ENCODE measurements around the gene IL36A. TPM values are rescaled to one million over a fixed set of nuclear protein-coding genes. Genes with fewer than 3 reads are reported as not detected.

Gene IL36A
- total RNA-seq, 3 donors from 2014 or later (not counting 1 experiment from before 2014, with no cell fraction given): not detected

DNA sequence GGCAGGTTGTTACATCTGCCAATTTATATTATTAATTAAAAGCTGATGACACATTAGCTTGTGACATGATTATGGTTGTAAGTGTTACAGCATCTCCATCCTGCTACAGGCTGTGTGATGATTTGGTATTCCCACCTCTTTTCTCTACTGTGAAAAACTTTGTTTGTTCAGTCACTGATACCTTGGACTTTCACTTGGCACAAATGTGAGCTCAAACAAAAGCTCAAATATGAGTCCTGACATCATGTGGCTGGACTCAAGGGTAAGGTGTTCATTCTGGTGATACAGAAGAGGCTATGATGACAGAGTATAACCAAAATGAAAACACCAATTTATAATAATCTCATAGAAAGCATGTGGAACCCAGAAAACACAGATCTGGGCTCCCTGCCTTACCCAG, 11.4 kb upstream of the IL36A start:
- no peak for DNase-seq
- no peaks in the 10 kb centered on the region for H3K36me3 ChIP-seq (ENCODE audit: control insufficient read depth, insufficient read depth, low read length)
- peaks cover 0 to 6% of the 10 kb centered on the region in 2 donors for H3K4me1 Mint-ChIP-seq
- H3K4me1 ChIP-seq (ENCODE audit: control insufficient read depth, insufficient read depth, low read length): peaks cover 10% of the 10 kb centered on the region
- no peak overlapping the region for H3K27ac ChIP-seq (ENCODE audit: low read length)
- peaks cover 12 to 19% of the 10 kb centered on the region in 2 donors for H3K27me3 Mint-ChIP-seq (ENCODE audit: low read depth in 2 of 2)
- peaks cover 2% of the 10 kb centered on the region for H3K27me3 ChIP-seq (ENCODE audit: control insufficient read depth, insufficient read depth, low read length)
- no peak overlapping the region for H3K27ac Mint-ChIP-seq
- H3K4me3 ChIP-seq (ENCODE audit: low read length): no peak overlapping the region
- H3K36me3 Mint-ChIP-seq: peaks cover 9% of the 10 kb centered on the region
- no peak overlapping the region for H3K4me3 Mint-ChIP-seq
- TF ChIP-seq, protein P1, sequence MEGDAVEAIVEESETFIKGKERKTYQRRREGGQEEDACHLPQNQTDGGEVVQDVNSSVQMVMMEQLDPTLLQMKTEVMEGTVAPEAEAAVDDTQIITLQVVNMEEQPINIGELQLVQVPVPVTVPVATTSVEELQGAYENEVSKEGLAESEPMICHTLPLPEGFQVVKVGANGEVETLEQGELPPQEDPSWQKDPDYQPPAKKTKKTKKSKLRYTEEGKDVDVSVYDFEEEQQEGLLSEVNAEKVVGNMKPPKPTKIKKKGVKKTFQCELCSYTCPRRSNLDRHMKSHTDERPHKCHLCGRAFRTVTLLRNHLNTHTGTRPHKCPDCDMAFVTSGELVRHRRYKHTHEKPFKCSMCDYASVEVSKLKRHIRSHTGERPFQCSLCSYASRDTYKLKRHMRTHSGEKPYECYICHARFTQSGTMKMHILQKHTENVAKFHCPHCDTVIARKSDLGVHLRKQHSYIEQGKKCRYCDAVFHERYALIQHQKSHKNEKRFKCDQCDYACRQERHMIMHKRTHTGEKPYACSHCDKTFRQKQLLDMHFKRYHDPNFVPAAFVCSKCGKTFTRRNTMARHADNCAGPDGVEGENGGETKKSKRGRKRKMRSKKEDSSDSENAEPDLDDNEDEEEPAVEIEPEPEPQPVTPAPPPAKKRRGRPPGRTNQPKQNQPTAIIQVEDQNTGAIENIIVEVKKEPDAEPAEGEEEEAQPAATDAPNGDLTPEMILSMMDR (IDR thresholded peaks at IDR 0.05): no peak
- peaks cover 6 to 8% of the 10 kb centered on the region in 2 donors for H3K9me3 Mint-ChIP-seq
- intact Hi-C loops (cut with micrococcal nuclease): no loop called here
- no peak for ATAC-seq
- no peaks in the 10 kb centered on the region for H3K9me3 ChIP-seq (ENCODE audit: control insufficient read depth, insufficient read depth, low read length)

DNA sequence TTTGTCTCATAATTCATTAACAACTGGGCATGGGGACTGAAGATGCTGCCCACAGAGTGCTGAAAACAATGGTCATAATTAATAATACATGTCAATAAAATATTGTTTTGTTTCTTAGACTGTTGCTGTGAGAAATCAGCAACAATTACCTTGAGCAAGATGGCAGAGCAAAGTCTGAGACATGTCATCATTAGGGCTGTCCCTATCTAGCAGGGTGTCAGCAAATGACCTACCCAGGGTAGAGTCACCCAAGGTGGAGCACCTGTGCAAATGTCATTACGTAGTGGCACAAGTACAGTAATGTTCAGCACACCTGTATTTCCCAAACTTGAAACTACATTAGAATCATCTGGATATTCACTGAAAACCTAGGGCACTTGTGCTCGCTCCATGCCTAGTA, 10.6 kb upstream of the IL36A start:
- peaks cover 2% of the 10 kb centered on the region for H3K27me3 ChIP-seq (ENCODE audit: control insufficient read depth, insufficient read depth, low read length)
- WGBS (ENCODE audit: insufficient coverage): 82% methylated on average over 1 of the region's 2 CpGs
- Mint-ChIP-seq H3K4me1 (peaks cover 0 to 6% of the 10 kb centered on the region in 2 donors), H3K36me3 (peaks cover 13% of the 10 kb centered on the region), H3K4me3 (no peak overlapping the region), H3K27me3 (ENCODE audit: low read depth in 2 of 2) (peaks cover 12 to 23% of the 10 kb centered on the region in 2 donors), H3K9me3 (peaks cover 6 to 10% of the 10 kb centered on the region in 2 donors), H3K27ac (no peak overlapping the region)
- DNase-seq (no peak), ATAC-seq (no peak)
- TF ChIP-seq, protein P1 (IDR thresholded peaks at IDR 0.05): no peak
- no peaks in the 10 kb centered on the region for H3K36me3 ChIP-seq (ENCODE audit: control insufficient read depth, insufficient read depth, low read length)
- H3K4me1 ChIP-seq (ENCODE audit: control insufficient read depth, insufficient read depth, low read length): peaks cover 10% of the 10 kb centered on the region
- no peak overlapping the region for H3K27ac ChIP-seq (ENCODE audit: low read length)
- peaks cover under 1% of the 10 kb centered on the region for H3K9me3 ChIP-seq (ENCODE audit: control insufficient read depth, insufficient read depth, low read length)
- intact Hi-C loops (cut with micrococcal nuclease): no loop called here
- H3K4me3 ChIP-seq (ENCODE audit: low read length): no peak overlapping the region

DNA sequence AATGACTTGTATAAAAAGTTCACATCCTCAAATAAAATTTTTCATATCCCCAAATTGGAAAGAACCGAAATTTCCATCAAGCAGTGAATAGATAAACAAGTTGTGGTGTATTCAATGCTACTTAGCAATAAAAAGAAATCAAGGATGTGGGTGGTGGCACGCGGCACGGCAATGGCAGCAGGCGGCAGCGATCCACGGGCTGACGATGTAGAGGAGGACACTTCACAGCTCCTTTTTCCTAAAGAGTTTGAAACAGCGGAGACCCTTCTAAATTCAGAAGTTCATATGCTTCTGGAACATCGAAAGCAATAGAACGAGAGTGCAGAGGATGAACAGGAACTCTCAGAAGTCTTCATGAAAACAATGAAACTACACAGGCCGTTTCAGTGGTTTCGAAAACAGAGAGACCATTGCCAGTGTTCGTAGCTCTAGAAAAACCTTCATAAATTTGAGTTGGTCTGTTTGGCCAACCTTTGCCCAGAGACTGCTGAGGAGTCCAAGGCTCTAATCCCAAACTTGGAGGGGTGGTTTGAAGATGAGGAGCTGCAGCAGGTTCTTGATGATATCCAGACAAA, 9.8 kb upstream of the IL36A start:
- 85% methylated on average over 14 of the region's 14 CpGs for WGBS (ENCODE audit: insufficient coverage)
- no peak for ATAC-seq

More for the DNA sequence above, 9.8 kb upstream of the IL36A start:
- peaks cover 12 to 31% of the 10 kb centered on the region in 2 donors for H3K27me3 Mint-ChIP-seq (ENCODE audit: low read depth in 2 of 2)
- no peaks in the 10 kb centered on the region for H3K36me3 ChIP-seq (ENCODE audit: control insufficient read depth, insufficient read depth, low read length)
- H3K27ac Mint-ChIP-seq: no peak overlapping the region
- peaks cover 3% of the 10 kb centered on the region for H3K9me3 ChIP-seq (ENCODE audit: control insufficient read depth, insufficient read depth, low read length)
- peaks cover 0 to 6% of the 10 kb centered on the region in 2 donors for H3K4me1 Mint-ChIP-seq
- peaks cover 10% of the 10 kb centered on the region for H3K4me1 ChIP-seq (ENCODE audit: control insufficient read depth, insufficient read depth, low read length)
- H3K36me3 Mint-ChIP-seq: peaks cover 19% of the 10 kb centered on the region
- peaks cover 6 to 10% of the 10 kb centered on the region in 2 donors for H3K9me3 Mint-ChIP-seq
- H3K4me3 Mint-ChIP-seq: no peak overlapping the region
- peaks cover 2% of the 10 kb centered on the region for H3K27me3 ChIP-seq (ENCODE audit: control insufficient read depth, insufficient read depth, low read length)
- no peak overlapping the region for H3K27ac ChIP-seq (ENCODE audit: low read length)
- TF ChIP-seq, protein P1 (IDR thresholded peaks at IDR 0.05): no peak
- H3K4me3 ChIP-seq (ENCODE audit: low read length): no peak overlapping the region
- intact Hi-C loops (cut with micrococcal nuclease): no loop called here
- DNase-seq: peak in 1 of 2 donors; percentile 62
